Measurements from ENCODE around the gene SEMA3C. TPM values are rescaled to one million over a fixed set of nuclear protein-coding genes. Genes with fewer than 3 reads are reported as not detected.
A peak's percentile ranks its signal among the peaks of the same experiment; 100 is the strongest.

Gene SEMA3C
- total RNA-seq, 1 donor from 2014 or later = 37.2 TPM

DNA sequence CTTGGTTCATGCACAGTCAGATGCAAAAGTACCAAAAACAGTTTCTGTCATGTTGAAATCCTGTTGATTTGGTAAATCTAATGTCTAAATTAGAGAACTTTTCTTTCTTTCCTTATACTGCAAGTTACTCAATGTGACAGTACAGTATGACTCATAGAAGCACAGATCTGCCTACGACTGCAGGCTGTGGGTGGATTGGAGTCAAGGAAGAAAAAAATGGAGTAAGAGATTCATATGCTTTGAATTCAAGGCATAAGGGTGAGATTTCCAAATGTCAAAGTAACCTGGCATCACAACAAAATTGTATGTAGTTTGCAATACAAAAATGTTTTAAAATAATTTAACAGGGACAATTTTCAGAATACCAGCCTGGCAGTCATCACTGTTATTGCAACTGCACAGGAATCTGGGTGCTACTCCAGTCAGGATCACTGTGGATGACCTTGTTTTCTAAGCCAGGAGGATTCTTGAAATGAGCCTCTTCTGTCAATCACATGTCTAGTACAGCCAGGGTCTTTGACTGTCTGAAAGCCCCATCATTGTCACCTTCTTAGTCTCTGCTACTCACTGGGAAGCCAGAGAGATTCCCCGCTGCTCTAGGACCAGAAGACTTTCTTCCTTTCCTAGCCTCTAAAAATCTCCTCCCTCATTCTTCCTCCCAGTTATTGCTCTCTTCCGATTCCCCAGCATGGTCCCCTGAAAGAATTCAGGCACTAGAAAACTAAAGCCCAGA, 196.8 kb downstream of the SEMA3C start:
- H3K4me3 ChIP-seq = no peak overlapping the region
- H3K9me3 ChIP-seq = no peaks in the 10 kb centered on the region
- peak; percentile 61 for DNase-seq
- H3K4me1 ChIP-seq = peaks cover 20% of the 10 kb centered on the region
- peak overlapping the region; percentile 56 for H3K27ac ChIP-seq
- TF ChIP-seq, protein P1, sequence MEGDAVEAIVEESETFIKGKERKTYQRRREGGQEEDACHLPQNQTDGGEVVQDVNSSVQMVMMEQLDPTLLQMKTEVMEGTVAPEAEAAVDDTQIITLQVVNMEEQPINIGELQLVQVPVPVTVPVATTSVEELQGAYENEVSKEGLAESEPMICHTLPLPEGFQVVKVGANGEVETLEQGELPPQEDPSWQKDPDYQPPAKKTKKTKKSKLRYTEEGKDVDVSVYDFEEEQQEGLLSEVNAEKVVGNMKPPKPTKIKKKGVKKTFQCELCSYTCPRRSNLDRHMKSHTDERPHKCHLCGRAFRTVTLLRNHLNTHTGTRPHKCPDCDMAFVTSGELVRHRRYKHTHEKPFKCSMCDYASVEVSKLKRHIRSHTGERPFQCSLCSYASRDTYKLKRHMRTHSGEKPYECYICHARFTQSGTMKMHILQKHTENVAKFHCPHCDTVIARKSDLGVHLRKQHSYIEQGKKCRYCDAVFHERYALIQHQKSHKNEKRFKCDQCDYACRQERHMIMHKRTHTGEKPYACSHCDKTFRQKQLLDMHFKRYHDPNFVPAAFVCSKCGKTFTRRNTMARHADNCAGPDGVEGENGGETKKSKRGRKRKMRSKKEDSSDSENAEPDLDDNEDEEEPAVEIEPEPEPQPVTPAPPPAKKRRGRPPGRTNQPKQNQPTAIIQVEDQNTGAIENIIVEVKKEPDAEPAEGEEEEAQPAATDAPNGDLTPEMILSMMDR (IDR thresholded peaks at IDR 0.05) = no peak
- peak; percentile 77 for ATAC-seq
- intact Hi-C loops (cut with DNase I) = no loop called here
- H3K36me3 ChIP-seq = no peaks in the 10 kb centered on the region
- no peaks in the 10 kb centered on the region for H3K27me3 ChIP-seq

DNA sequence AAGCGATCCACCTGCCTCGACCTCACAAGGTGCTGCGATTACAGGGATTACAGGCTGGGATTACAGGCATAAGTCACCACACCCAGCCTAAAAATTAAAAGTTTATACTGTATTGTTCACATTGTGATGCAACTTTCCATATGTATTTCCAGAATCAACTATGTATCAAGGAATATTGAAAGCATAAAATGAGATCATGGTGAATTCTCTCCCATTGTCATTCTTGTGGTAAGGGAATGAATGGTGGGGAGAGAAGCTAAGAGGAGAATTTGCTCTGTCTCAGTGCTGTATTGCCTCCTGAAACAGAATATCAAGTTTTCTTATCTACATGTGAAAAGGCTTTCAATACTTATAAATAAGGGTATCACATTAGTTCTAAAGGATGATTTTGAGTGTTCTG, 198.7 kb downstream of the SEMA3C start:
- intact Hi-C loops (cut with DNase I) = no loop called here
- H3K9me3 ChIP-seq = no peaks in the 10 kb centered on the region

DNA sequence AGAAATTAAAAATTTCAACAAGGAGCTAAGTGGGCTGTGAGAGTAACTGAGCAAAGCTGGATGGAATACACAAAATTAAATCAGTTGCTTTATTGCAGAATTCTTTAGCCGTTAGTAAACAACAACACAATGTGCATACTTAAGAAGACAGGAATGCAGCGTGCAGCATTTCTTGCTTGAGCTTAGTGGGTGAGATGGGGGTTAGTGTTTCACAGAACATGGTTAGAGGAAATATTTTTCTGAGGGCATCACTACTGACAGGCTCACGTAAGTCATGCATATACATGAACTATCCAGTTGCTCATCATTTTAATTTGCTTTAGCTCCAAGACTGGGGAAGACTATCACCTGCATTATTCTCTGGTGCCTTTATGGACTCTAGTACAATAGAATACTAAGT, 199.6 kb downstream of the SEMA3C start:
- TF ChIP-seq, protein P1 (IDR thresholded peaks at IDR 0.05) = no peak
- H3K27me3 ChIP-seq = no peaks in the 10 kb centered on the region
- H3K4me1 ChIP-seq = peaks cover 16% of the 10 kb centered on the region
- no peak for ATAC-seq
- H3K36me3 ChIP-seq = no peaks in the 10 kb centered on the region
- no peak for DNase-seq
- H3K27ac ChIP-seq = no peak overlapping the region
- no peaks in the 10 kb centered on the region for H3K9me3 ChIP-seq
- no peak overlapping the region for H3K4me3 ChIP-seq
- intact Hi-C loops (cut with DNase I) = no loop called here

More for the DNA sequence above, 198.7 kb downstream of the SEMA3C start:
- Histone ChIP-seq H3K4me1 (peaks cover 20% of the 10 kb centered on the region), H3K27ac (no peak overlapping the region), H3K4me3 (no peak overlapping the region), H3K27me3 (no peaks in the 10 kb centered on the region), H3K36me3 (no peaks in the 10 kb centered on the region)
- TF ChIP-seq, protein P1 (IDR thresholded peaks at IDR 0.05) = no peak
- ATAC-seq = no peak
- no peak for DNase-seq

DNA sequence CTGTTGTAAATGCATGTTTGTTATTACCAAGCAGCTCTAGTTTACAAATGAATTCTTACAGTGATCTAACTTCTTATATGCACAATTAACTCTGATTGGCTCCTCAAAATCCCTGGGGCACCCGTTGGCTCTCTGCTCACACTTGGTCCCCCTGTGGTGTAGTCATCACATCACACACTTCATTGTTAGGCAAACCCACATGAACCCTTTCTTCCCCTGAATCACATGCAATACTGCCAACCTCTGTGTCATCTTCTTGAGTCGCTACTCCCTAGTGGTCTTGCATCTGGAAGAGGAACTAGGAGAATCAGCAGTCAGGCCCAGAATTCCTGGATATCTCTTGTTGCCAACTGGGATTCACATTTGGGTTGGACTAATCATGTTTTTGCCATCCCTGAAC, 207.3 kb downstream of the SEMA3C start:
- TF ChIP-seq, protein P1 (IDR thresholded peaks at IDR 0.05) = no peak
- Histone ChIP-seq H3K27ac (no peak overlapping the region), H3K4me3 (no peak overlapping the region), H3K9me3 (no peaks in the 10 kb centered on the region), H3K4me1 (no peaks in the 10 kb centered on the region), H3K36me3 (no peaks in the 10 kb centered on the region), H3K27me3 (no peaks in the 10 kb centered on the region)
- intact Hi-C loops (cut with DNase I) = no loop called here
- DNase-seq = no peak
- ATAC-seq = peak; percentile 63

DNA sequence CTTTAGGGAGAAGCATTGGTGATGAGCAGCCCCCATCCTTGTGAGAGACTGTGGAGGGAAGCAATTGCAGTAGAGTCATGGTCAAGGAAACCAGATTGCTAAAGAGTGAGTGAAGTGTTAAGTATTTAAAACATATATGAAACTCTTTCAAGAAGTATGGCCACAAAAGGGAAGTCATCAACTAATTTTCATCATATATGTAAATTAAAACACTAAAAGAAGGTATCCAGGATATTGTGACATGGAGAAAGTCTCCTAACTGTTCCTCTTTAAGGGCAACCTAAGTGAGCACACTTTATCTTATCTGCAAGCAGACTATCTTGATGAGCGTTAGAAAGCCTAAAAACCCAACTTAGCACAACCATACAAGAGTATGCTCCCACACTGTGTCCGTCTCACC, 210.7 kb downstream of the SEMA3C start:
- intact Hi-C loops (cut with DNase I) = no loop called here
- ATAC-seq (peak; percentile 32), DNase-seq (no peak)
- H3K36me3 ChIP-seq = no peaks in the 10 kb centered on the region
- TF ChIP-seq, protein P1 (IDR thresholded peaks at IDR 0.05) = no peak
- H3K27me3 ChIP-seq = no peaks in the 10 kb centered on the region
- H3K4me3 ChIP-seq = no peak overlapping the region
- H3K9me3 ChIP-seq = no peaks in the 10 kb centered on the region
- H3K27ac ChIP-seq = no peak overlapping the region
- no peaks in the 10 kb centered on the region for H3K4me1 ChIP-seq

Measured in upper lobe of right lung (tissue), 1 donor.